Thyroid gland (tissue), 4 donors: ENCODE data around the gene ABCF1.

ENCODE experiments used
- CTCF ChIP-seq, 6 experiments: fragments of 200-600 bp in 3 of 6; fragments of 450-650 bp in 3 of 6; sonication (generic) in 3 of 6; IDR thresholded peaks; one replicate each; pipeline ENCODE4 v1.5.1; 2016 to 2019; ENCODE audit warnings: antibody characterized with exemption in 6 of 6, mild to moderate bottlenecking in 2 of 6, inconsistent platforms in 1 of 6, moderate library complexity in 1 of 6
- POLR2A ChIP-seq, 2 donors: fragments of 450-650 bp; IDR thresholded peaks; one replicate each; pipeline ENCODE4 v1.6.1; 2017; ENCODE audit warnings: antibody characterized with exemption in 2 of 2, mild to moderate bottlenecking in 2 of 2, moderate library complexity in 1 of 2

- TF ChIP-seq CTCF (IDR thresholded peaks at IDR 0.05), result no peak
- TF ChIP-seq POLR2A (IDR thresholded peaks at IDR 0.05), result no peak
Measured at GRCh38 chr6:30578051-30578450, 6.8 kb downstream of the ABCF1 start.
